ENCODE data around the gene PRCD.

- TF ChIP-seq, protein P1, sequence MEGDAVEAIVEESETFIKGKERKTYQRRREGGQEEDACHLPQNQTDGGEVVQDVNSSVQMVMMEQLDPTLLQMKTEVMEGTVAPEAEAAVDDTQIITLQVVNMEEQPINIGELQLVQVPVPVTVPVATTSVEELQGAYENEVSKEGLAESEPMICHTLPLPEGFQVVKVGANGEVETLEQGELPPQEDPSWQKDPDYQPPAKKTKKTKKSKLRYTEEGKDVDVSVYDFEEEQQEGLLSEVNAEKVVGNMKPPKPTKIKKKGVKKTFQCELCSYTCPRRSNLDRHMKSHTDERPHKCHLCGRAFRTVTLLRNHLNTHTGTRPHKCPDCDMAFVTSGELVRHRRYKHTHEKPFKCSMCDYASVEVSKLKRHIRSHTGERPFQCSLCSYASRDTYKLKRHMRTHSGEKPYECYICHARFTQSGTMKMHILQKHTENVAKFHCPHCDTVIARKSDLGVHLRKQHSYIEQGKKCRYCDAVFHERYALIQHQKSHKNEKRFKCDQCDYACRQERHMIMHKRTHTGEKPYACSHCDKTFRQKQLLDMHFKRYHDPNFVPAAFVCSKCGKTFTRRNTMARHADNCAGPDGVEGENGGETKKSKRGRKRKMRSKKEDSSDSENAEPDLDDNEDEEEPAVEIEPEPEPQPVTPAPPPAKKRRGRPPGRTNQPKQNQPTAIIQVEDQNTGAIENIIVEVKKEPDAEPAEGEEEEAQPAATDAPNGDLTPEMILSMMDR (IDR thresholded peaks at IDR 0.05): no peak
- no peak for TF ChIP-seq ZFX (IDR thresholded peaks at IDR 0.05; ENCODE audit: borderline replicate concordance)
These were observed 12.3 kb upstream of the PRCD start for GRCh38 chr17:76527430-76528111.

Data from 22Rv1 (cell line).